CD4-positive, alpha-beta T cell treated with Interleukin-12 subunit alpha and Interleukin-12 subunit beta, for 1 hour (primary cell): ENCODE results near the gene EIF4H.

Experiments
- DNase-seq: peaks from one replicate; pipeline ENCODE4 v3.0.0-alpha.2; 2020

The EIF4H gene

GRCh38 chr7:74228951-74229900 is 55.1 kb downstream of the EIF4H start:
- DNase-seq, result no peak

DNA sequence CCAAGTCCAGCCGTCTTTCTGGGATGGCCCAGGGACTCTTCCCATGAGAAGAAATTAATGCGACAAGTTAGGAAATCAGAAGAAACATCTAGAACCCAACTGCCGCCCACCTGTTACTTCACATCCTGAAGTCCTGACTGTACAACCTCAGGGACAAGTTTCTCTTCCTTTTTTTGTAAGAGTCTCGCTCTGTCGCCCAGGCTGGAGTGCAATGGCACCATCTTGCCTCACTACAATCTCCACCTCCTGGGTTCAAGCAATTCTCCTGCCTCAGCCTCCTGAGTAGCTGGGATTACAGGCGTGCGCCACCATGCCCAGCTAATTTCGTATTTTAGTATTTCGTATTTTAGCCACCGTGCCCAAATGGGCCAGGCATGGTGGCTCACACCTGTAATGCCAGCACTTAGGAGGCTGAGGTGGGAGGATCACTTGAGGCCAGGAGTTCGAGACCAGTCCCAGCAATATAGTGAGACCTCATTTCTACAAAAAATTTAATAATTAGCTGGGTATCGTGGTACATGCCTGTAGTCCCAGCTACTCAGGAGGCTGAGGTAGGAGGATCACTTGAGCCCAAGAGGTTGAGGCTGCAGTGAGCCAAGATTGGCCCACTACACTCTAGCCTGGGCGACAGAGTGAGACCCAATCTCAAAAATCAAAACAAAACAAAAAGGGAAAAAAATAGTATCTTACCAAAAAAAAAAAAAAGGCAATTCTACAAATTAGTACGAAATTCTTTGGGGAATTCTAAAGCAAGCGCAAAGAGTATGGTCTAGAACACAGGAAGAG is 56.5 kb downstream of the EIF4H start:
- DNase-seq, result no peak

- no peak for DNase-seq
Observed at GRCh38 chr7:74231232-74231590, 57.1 kb downstream of the EIF4H start.

GRCh38 chr7:74233655-74234285 is 59.6 kb downstream of the EIF4H start:
- no peak for DNase-seq

DNA sequence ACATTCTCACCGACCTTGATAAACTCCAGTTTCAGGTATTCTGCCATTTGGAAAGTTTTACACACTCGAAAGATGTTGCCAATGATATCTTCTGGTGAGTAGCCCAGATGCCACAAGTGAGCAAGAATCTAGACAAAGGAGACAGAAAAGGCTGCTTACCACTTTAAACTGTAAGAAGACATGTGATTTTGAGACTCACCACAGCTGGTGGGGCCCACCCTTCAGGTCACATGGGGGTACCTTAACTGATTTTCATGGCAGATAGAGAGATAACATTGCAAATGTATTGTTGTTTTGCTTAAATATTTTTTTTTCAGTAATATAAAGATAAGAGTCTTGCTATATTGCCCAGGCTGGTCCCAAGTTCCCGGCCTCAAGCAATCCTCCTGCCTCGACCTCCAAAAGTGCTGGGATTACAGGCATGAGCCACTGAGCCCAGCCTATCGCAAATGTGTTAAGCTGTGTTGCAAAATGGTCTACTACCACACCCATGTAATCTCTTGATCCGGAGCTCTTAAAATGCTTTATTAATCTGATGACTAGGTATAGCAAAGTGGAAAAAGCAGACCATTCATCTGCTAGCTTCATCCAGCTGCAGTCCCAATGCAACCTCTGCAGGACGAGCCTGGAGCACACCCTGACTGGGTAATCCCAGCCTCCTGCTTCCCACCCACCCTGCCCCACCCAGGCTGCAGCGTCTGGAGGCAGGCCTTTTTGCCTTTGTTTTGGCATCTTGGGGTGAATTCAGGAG is 61.5 kb downstream of the EIF4H start:
- DNase-seq, result no peak

DNA sequence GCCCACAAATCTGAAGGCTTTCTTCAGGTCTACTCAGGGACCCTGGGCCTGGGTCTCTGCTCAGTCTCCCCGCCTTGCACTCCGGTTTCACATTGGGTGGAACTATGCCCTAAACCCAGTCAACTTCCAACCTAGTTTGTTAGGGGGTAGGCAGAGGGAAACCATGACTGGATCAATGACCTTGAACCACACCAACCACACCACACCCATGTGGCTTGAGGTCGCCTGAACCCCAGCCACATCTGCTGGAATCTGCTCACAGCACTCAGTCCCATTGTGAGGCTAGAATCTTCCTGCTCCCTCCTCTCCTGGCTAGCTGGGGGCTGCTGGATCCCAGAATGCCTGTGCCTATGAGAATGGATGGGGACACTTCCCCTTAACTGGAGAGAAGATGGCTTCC is 62.1 kb downstream of the EIF4H start:
- no peak for DNase-seq

DNA sequence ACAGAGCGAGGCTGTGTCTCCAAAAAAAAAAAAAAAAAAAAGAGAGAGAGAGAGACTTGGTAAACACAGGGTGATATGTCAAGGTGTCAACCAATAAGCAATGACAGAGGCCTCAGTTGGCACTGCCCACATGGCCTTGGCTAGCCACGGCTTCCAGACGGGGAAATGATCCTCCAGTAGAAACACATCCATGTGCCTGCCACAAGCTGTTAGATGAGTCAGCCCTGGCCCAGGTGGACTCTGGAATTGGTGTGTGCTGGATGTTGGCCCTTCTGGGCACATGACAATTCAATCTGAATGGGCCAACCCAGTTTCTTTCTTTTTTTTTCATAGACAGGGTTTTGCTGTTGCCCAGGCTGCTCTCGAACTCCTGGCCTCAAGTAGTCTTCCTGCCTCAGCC is 66.3 kb downstream of the EIF4H start:
- no peak for DNase-seq

GRCh38 chr7:74242122-74242443 is 67.9 kb downstream of the EIF4H start:
- no peak for DNase-seq

- DNase-seq, result no peak
Observed at GRCh38 chr7:74246497-74246896, 72.3 kb downstream of the EIF4H start.
